ENCODE data around the gene PDLIM1. TPM values are rescaled to one million over a fixed set of nuclear protein-coding genes. Genes with fewer than 3 reads are reported as not detected.

PDLIM1 gene, protein sequence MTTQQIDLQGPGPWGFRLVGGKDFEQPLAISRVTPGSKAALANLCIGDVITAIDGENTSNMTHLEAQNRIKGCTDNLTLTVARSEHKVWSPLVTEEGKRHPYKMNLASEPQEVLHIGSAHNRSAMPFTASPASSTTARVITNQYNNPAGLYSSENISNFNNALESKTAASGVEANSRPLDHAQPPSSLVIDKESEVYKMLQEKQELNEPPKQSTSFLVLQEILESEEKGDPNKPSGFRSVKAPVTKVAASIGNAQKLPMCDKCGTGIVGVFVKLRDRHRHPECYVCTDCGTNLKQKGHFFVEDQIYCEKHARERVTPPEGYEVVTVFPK
- 127 TPM for polyA plus RNA-seq (2013, experiment 1 of 2)
- polyA plus RNA-seq (2013, experiment 2 of 2): 142 TPM

DNA sequence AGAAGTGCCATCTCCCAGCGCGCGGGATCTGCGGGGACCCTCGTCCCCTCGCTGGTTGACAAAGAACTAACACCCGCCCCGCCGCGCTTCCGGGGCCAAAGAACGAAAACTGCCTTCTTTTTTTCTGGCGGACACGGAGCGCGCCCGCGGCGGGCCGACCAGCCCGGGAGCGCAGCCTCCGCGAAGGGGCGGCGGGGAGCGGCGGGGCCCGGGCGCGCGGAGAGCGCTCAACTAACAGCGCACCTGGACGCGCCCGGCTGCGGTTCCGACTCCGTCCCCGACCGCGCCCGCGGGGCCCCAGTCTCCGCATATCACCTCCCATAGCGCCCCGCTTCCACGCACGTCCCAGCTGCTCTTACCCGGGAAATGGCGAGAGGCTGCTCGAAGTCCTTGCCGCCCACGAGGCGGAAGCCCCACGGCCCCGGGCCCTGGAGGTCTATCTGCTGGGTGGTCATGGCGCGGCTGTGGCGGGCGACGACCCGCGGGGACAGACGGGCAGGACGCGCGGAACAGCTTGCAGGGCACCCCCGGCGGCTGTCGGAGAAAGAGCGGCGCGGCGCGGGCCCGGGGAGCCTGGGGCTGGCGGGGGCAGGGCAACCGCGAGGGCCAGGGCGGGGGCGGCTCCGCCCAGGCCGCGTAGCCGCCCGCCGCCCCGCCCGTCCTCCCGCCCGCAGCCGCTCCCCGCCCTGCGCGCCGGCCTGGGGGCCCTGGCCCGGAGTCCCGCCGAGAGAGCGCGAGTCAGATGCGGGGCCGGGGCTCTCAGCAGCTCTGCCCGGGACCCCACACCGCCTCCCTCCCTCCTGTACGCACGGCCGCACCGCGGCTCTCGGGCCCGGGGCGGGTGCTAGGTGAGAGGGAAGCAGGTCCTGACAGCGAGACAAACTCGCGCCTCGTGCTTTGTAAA, at the start of gene PDLIM1:
Gene PDLIM1, minus strand, starts transcription at position 543 of the 904 bp plus-strand sequence. Its CDS starts 88 bp downstream, at position 455.
- H3K9ac ChIP-seq (ENCODE audit: low read depth, low read length): peak within 1 kb of the TSS; percentile 91
- no peaks in the 10 kb centered on the region; the same call in 1 of the 2 replicates for H3K36me3 ChIP-seq (ENCODE audit: insufficient read depth, low read length)
- peaks cover 39% of the 10 kb centered on the region for H3K4me1 ChIP-seq (ENCODE audit: insufficient read depth, low read length)
- under 1% methylated on average over 119 of the region's 119 CpGs for WGBS
- H3K9me3 ChIP-seq (ENCODE audit: insufficient read depth, low read depth, low read length): no peaks in the 10 kb centered on the region
- peak within 1 kb of the TSS; percentile 60; the same call in 1 of the 2 replicates for H3K27ac ChIP-seq (ENCODE audit: low read depth, low read length)
- peaks cover 30% of the 10 kb centered on the region for H3K27me3 ChIP-seq (ENCODE audit: insufficient read depth, low read length)
- H3K4me3 ChIP-seq (ENCODE audit: low read length): peak within 1 kb of the TSS; percentile 88

DNA sequence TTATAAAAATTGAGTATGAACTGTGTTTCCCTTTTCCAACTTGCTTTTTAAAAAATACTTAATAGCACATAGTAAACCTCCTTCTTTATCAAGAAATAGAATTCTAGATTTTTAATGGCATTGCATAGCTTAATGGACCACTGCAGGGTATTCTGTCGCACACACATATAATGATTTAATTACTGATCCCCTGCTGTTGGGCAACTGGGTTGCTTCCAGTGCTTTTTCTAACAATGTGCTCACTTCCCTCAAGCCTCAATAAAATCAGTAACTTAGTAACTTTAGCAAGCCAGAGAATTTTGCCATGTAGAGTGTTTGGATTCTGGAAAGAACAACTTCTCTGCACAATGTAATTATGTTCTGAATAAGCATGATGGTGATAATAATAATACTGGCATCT, 49.1 kb upstream of the PDLIM1 start:
- no peak overlapping the region for H3K27ac ChIP-seq (ENCODE audit: low read depth, low read length)
- H3K4me1 ChIP-seq (ENCODE audit: insufficient read depth, low read length): no peaks in the 10 kb centered on the region
- no peaks in the 10 kb centered on the region for H3K9me3 ChIP-seq (ENCODE audit: insufficient read depth, low read depth, low read length)
- no peaks in the 10 kb centered on the region for H3K27me3 ChIP-seq (ENCODE audit: insufficient read depth, low read length)
- no peaks in the 10 kb centered on the region for H3K36me3 ChIP-seq (ENCODE audit: insufficient read depth, low read length)
- 100% methylated on average over 1 of the region's 1 CpG for WGBS
- no peak overlapping the region for H3K9ac ChIP-seq (ENCODE audit: low read depth, low read length)
- H3K4me3 ChIP-seq (ENCODE audit: low read length): no peak overlapping the region

DNA sequence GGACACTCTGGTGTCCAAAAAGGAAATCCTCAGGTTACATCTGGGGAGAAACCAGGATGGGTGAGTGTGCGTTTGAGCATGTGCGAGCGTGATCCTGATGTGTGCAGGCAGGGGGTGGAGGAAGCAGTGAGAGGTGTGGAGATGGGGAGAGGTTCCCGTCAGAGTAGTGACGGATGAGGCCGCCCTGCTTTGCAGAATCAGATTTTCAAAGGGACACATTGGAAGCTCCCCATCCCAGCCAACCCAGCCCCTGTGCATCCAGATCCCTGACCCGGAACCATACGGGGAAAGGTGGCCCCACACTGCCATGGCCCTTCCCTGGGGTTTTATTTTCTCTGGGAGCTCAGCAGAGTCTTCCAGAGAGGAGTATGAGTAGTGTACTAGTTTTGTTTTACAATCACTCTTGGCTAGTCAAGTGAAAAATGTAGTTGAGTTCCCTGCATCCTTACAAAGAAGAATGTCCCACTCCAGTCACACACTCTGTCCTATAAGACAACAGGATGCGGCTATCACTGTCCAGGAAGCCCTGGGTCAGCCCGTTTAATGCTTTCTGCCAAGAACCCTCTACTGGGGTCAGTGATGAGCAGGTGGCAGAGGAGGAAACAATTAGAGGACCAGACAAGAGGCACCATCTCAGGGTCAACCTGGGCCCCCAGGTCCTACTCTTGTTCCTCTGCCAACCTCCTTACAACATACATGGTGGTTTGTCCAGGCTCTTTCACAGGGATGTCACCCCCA, 46.8 kb upstream of the PDLIM1 start:
- WGBS: 89% methylated on average over 10 of the region's 10 CpGs

DNA sequence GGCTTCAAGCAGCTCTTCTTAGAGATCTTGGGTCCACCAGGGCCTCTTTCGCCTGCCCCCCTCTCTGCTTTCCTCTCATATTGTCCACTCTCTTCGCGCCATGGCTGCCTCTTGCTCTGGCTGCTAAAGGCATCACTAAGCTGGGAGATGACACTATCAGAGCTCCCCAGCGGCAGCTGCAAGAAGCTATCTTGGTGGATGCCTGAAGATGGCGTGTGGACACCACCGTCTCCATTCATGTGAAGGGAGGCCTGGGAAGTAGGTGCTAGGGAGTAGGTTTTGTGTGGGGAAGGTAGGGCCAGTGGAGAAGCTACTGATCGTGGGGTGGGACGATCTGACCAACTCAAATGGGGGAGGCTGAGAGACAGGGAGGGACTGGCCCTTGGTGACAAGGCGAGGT, 45.9 kb upstream of the PDLIM1 start:
- 93% methylated on average over 9 of the region's 9 CpGs for WGBS
- Histone ChIP-seq H3K27ac (ENCODE audit: low read depth, low read length) (no peak overlapping the region), H3K4me1 (ENCODE audit: insufficient read depth, low read length) (peaks cover 7% of the 10 kb centered on the region), H3K4me3 (ENCODE audit: low read length) (no peak overlapping the region), H3K9ac (ENCODE audit: low read depth, low read length) (no peak overlapping the region), H3K36me3 (ENCODE audit: insufficient read depth, low read length) (no peaks in the 10 kb centered on the region), H3K9me3 (ENCODE audit: insufficient read depth, low read depth, low read length) (no peaks in the 10 kb centered on the region), H3K27me3 (ENCODE audit: insufficient read depth, low read length) (no peaks in the 10 kb centered on the region)

More for the DNA sequence above, 46.8 kb upstream of the PDLIM1 start:
- H3K9ac ChIP-seq (ENCODE audit: low read depth, low read length): no peak overlapping the region
- H3K9me3 ChIP-seq (ENCODE audit: insufficient read depth, low read depth, low read length): no peaks in the 10 kb centered on the region
- H3K27ac ChIP-seq (ENCODE audit: low read depth, low read length): no peak overlapping the region
- no peak overlapping the region for H3K4me3 ChIP-seq (ENCODE audit: low read length)
- peaks cover 7% of the 10 kb centered on the region for H3K4me1 ChIP-seq (ENCODE audit: insufficient read depth, low read length)
- H3K36me3 ChIP-seq (ENCODE audit: insufficient read depth, low read length): no peaks in the 10 kb centered on the region
- no peaks in the 10 kb centered on the region for H3K27me3 ChIP-seq (ENCODE audit: insufficient read depth, low read length)

DNA sequence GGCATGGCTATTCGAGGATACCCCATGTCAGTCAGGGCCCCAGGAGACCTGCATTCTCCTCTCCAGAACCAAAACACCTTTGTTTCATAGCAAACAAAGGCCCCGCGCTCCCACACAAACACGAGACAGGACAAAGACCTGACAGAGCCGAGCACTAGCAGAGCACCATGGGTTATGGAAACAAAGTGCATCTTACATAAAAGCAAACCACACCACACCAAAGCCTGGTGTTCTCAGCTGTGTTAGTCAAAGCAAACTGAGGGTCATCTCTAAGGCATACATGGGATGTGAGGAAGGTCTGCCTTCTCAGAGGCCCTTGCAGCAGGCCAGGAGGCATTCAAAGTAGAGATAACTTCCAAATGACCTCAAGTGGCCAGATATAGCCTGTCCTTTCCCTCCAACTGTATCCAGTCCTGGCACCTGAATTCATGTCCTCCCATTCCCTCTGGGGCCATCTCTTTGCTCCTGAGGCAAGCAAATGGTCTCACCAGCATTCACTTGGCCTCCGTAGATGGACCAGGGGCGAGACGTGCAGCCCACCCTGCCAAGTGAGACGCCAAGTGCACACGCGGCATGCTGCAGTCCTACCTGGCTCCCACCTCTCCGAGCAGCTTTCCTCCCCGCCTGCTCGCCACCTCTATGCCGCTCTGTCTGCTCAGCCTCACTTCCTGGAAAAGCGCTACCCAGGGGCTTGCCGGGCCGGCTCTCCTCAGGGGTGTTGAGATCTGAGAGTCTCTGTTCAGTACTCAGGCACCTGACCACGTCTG, 45.3 kb upstream of the PDLIM1 start:
- Histone ChIP-seq H3K27me3 (ENCODE audit: insufficient read depth, low read length) (no peaks in the 10 kb centered on the region), H3K36me3 (ENCODE audit: insufficient read depth, low read length) (no peaks in the 10 kb centered on the region), H3K4me3 (ENCODE audit: low read length) (no peak overlapping the region), H3K4me1 (ENCODE audit: insufficient read depth, low read length) (peaks cover 7% of the 10 kb centered on the region), H3K9ac (ENCODE audit: low read depth, low read length) (no peak overlapping the region), H3K27ac (ENCODE audit: low read depth, low read length) (no peak overlapping the region), H3K9me3 (ENCODE audit: insufficient read depth, low read depth, low read length) (no peaks in the 10 kb centered on the region)
- WGBS: 93% methylated on average over 19 of the region's 19 CpGs

DNA sequence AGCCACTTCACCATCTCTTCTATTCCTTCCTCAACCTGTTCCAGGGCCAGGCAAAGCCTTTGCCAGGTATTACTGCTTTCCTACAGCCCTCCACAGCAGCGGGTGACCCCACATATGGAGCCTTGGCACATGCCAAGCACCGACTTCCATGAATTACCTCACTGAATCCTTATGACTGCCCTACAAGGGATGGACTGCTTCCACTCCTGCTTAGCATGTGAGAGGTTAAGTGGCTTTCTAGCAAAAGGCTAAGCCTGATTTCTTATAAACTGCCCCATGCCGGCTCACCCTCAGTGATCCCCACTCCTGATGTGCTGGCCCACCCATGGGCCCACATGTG, 44.0 kb upstream of the PDLIM1 start:
- Histone ChIP-seq H3K4me3 (ENCODE audit: low read length) (no peak overlapping the region), H3K27ac (ENCODE audit: low read depth, low read length) (no peak overlapping the region), H3K9ac (ENCODE audit: low read depth, low read length) (no peak overlapping the region), H3K9me3 (ENCODE audit: insufficient read depth, low read depth, low read length) (no peaks in the 10 kb centered on the region), H3K27me3 (ENCODE audit: insufficient read depth, low read length) (no peaks in the 10 kb centered on the region), H3K36me3 (ENCODE audit: insufficient read depth, low read length) (no peaks in the 10 kb centered on the region), H3K4me1 (ENCODE audit: insufficient read depth, low read length) (peaks cover 7% of the 10 kb centered on the region)
- 95% methylated on average over 3 of the region's 3 CpGs for WGBS

DNA sequence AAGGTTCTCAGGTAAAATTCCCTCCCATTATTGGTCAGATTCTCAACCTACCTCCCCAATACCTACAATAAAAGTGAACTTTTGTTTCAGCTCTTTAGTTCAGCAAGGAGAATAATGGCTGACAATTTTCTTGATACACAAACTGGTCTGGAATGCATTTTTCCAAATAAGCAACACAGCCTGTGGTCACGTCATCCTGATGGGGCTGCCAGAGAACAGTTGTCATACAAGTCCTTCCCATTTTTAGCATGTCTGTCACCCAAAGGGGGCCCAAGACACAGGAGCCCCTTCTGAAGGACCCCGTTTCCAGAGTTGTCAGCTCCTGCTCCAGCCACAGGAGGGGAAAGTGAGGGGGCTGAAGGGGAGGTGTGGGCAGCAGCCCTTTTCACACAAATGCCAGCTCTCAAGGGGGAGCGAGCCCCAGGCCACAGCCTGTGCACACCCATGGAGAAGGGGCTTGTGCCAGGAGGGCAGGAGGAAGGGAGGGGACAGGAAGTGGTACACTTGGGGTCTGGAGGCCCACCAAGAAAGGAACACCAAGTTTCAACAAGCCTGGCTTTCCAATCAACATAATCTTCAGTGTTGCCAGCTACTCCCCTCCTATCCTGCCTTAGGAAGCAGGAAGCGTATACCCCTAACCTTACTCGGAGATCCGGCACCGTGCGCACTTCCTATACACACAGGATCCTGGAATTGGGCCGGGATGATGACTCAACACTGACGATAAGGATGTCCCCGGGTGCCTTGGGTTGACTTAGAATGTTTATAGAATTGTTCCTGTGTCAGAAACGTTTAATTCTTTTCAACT, 43.4 kb upstream of the PDLIM1 start:
- H3K27ac ChIP-seq (ENCODE audit: low read depth, low read length): no peak overlapping the region
- 89% methylated on average over 12 of the region's 12 CpGs for WGBS
- H3K27me3 ChIP-seq (ENCODE audit: insufficient read depth, low read length): no peaks in the 10 kb centered on the region
- H3K4me1 ChIP-seq (ENCODE audit: insufficient read depth, low read length): peaks cover 7% of the 10 kb centered on the region
- H3K9me3 ChIP-seq (ENCODE audit: insufficient read depth, low read depth, low read length): no peaks in the 10 kb centered on the region
- no peaks in the 10 kb centered on the region for H3K36me3 ChIP-seq (ENCODE audit: insufficient read depth, low read length)
- no peak overlapping the region for H3K9ac ChIP-seq (ENCODE audit: low read depth, low read length)
- no peak overlapping the region for H3K4me3 ChIP-seq (ENCODE audit: low read length)

DNA sequence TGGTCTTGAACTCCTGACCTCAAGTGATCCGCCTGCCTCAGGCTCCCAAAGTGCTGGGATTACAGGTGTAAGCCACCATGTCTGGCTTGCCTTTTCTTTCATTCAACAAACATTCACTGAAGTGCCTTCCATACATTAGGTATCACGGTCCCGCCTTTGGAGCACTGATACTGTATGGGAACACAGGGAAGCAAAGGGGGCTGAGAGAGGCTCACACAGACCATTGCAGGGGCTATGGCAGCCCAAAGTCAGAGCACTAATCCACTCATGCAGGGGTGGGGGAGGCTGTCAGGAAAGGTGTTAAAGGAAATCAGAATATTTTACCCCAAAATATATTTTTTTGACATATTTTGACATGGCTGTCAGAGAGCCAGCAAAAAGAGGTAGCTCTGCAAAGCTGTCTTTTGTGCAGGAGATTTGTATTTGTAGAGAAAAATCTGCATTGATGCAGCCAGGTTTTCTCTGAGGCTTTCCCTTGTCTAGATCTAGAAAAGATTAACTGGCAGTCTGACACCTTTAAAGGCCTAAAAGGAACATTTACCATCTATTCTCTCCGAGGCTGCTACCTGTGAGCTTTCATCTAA, 42.0 kb upstream of the PDLIM1 start:
- no peaks in the 10 kb centered on the region for H3K36me3 ChIP-seq (ENCODE audit: insufficient read depth, low read length)
- H3K4me3 ChIP-seq (ENCODE audit: low read length): no peak overlapping the region
- no peaks in the 10 kb centered on the region for H3K27me3 ChIP-seq (ENCODE audit: insufficient read depth, low read length)
- H3K4me1 ChIP-seq (ENCODE audit: insufficient read depth, low read length): peaks cover 7% of the 10 kb centered on the region
- H3K9me3 ChIP-seq (ENCODE audit: insufficient read depth, low read depth, low read length): no peaks in the 10 kb centered on the region
- H3K27ac ChIP-seq (ENCODE audit: low read depth, low read length): no peak overlapping the region
- 81% methylated on average over 4 of the region's 4 CpGs for whole genome bisulfite sequencing
- H3K9ac ChIP-seq (ENCODE audit: low read depth, low read length): no peak overlapping the region

DNA sequence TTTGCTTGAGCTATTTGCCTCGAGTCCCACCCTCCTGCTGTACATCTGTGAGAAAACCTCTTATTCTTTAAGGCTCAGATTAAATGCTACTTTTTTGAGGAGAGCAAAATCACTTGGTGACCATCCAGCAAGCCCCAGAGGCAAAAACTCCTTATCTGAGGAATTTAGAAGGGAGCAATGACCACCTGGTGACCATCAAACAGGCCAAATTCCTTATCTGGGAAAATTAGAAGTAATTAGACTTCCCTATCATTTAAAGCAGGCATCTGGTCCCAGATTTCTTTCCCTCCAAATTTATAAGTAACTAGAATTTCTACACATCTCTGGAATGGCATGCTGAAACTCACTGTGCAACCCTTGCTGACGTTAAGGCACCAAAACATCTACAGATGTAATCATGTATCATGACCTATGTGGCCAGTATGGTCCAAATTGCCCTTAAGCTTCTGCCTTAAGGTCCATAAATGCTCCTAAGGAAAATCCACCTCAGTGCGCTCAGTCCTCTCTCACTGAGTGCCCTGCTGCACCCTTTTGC, 40.9 kb upstream of the PDLIM1 start:
- Histone ChIP-seq H3K27ac (ENCODE audit: low read depth, low read length) (no peak overlapping the region), H3K9me3 (ENCODE audit: insufficient read depth, low read depth, low read length) (no peaks in the 10 kb centered on the region), H3K4me1 (ENCODE audit: insufficient read depth, low read length) (peaks cover 7% of the 10 kb centered on the region), H3K4me3 (ENCODE audit: low read length) (no peak overlapping the region), H3K36me3 (ENCODE audit: insufficient read depth, low read length) (no peaks in the 10 kb centered on the region), H3K9ac (ENCODE audit: low read depth, low read length) (no peak overlapping the region), H3K27me3 (ENCODE audit: insufficient read depth, low read length) (no peaks in the 10 kb centered on the region)
- 96% methylated on average over 3 of the region's 3 CpGs for WGBS
